HG02763 (cell line): Measurements from ENCODE around the gene GNG13.
"Not testable (repeated sequence)": the region's sequence is repeated elsewhere in the genome, so short reads cannot be mapped to it uniquely, and the experiment has no call there.

Experiments used
- ATAC-seq: cut with Tn5 transposase; IDR thresholded peaks from one replicate; pipeline ENCODE4 v1.9.1; 2021; ENCODE audit warnings: mild to moderate bottlenecking, moderate library complexity; ENCODE audit not compliant: unreplicated experiment

GNG13 gene

GRCh38 chr16:832652-833336, 32.3 kb upstream of the GNG13 start:
- ATAC-seq, result no peak

GRCh38 chr16:831571-832413, 31.3 kb upstream of the GNG13 start:
- no peak for ATAC-seq

GRCh38 chr16:830871-831570, 30.5 kb upstream of the GNG13 start:
- no peak for ATAC-seq

- ATAC-seq, result no peak
These were observed 29.8 kb upstream of the GNG13 start for GRCh38 chr16:830107-830870.

GRCh38 chr16:828891-829290, 28.4 kb upstream of the GNG13 start:
- no peak for ATAC-seq

- no peak for ATAC-seq
These were observed 27.0 kb upstream of the GNG13 start for GRCh38 chr16:827513-827912.

GRCh38 chr16:825341-826061, 25.0 kb upstream of the GNG13 start:
- no peak for ATAC-seq

DNA sequence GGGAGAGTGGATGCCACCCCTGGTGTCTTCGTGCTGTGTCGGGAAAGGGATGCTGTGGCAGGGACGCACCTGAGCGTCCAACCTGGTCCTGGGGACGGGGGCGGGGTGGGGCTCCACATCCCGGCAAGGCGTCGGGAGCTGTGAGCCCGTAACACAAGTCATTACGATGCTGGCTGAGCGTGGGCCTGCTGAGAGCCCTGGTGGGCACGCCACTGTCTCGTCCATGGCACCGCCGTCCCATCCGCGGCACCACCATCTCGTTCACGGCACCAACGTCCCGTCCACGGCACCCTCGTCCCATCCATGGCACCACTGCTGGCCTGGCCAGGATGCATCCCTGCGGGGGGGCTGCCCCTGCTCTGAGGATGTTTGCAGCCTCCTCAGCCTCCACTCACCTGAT, 24.1 kb upstream of the GNG13 start:
- ATAC-seq, result no peak

GRCh38 chr16:824194-824593, 23.7 kb upstream of the GNG13 start:
- ATAC-seq, result no peak

DNA sequence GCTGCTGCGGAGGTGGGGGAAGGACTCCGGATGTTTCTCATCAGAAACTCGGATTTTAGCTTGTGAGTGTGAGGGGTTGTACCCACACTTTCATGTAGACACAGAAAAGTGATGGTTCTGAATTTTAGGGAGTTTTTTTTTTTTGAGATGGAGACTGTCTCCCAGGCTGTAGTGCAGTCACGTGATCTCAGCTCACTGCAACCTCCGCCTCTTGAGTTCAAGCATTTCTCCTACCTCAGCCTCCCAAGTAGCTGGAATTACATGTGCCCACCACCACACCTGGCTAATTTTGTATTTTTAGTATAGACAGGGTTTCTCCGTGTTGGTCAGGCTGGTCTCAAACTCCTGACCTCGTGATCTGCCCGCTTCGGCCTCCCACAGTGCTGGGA, 22.4 kb upstream of the GNG13 start:
- ATAC-seq, result no peak

GRCh38 chr16:822174-822908, 21.8 kb upstream of the GNG13 start:
- ATAC-seq, result no peak

DNA sequence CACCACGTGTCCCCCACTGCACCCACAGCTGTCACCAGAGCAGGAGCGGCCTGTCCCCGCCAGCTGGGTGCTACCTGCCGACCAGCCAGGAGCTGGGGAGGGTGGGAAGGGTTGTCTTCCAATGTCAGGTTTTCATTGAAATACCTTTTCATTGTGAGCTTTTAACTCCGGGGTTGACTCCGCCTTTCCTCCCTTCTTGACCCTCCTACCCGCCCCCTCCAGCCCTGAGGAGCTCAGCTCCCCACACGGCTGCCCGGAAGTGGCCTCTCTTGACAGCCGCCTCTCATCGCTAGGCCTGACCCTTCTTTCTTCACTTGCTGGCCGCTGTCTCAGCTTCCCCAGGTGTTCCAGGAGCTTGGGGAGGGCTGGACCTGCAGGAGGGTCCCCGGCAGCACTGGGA, 21.2 kb upstream of the GNG13 start:
- no peak for ATAC-seq

GRCh38 chr16:820748-821147, 20.2 kb upstream of the GNG13 start:
- ATAC-seq, result no peak

DNA sequence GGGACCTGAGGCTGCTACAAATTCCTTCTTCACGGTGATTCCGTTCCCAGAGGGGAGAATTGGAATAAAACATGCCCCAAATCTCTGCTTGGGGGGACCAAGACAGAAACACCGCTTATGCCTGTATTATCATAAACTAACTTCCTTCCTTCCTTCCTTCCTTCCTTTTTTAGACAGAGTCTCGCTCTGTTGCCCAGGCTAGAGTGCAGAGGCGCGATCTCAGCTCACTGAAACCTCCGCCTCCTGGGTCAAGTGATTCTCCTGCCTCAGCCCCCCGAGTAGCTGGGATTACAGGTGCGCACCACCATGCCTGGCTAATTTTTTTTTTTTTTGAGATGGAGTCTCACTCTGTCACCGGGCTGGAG, 19.5 kb upstream of the GNG13 start:
- not testable (repeated sequence) for ATAC-seq

DNA sequence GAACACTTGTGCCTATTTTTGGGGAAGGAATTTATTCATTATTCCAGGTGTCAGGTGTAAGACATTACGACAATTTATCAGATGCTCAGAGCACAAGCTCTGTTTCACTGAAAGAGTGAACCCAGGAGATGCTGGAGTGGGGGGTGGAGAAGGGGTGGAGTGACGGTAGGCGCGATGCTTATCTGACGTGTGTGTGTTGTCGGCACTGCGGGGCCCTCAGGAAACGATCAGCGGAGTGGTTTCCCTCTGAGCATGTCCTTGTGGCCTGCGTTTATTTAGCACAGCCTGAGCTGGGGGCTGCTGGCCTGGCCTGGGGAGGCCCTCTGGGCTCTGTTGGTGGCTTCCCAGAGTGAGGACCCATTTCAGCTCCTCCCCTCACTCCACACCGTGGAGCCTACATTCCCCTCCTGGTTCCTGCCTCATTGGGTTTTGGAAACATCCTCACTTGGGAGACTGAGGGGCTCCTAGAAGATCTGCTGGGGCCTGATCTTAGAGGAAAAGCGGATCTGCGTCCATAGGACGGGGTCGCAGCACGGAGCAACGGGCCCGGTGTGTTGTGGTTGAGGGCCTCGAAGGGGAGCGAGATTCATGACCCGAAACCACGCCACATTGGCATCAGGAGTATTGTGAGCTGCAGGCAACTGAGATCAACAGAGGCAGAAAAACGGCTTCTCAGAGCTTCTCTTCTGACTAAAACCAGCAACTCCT, 19.0 kb upstream of the GNG13 start:
- ATAC-seq, result no peak

DNA sequence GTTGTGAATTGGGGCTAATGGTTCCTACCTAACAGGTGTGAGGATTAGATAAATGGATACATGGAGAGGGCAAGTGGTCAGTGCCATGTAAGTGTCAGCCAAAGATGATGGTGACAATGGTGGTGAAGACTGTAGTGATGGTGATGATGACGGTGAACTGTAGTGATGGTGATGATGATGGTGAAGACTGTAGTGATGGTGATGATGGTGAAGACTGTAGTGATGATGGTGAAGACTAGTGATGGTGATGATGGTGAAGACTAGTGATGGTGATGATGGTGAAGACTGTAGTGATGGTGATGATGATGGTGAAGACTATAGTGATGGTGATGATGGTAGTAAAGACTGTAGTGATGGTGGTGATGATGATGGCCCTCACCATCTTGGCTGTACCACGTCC, 18.1 kb upstream of the GNG13 start:
- no peak for ATAC-seq

GRCh38 chr16:818132-818531, 17.6 kb upstream of the GNG13 start:
- ATAC-seq, result no peak

- ATAC-seq, result no peak
These were observed 16.7 kb upstream of the GNG13 start for GRCh38 chr16:817001-817906.
